HFFc6 (cell line): ENCODE measurements around the gene SUGT1. TPM values are rescaled to one million over a fixed set of nuclear protein-coding genes. Genes with fewer than 3 reads are reported as not detected.
A peak's percentile ranks its signal among the peaks of the same experiment; 100 is the strongest.
"Not testable (repeated sequence)": the region's sequence is repeated elsewhere in the genome, so short reads cannot be mapped to it uniquely, and the experiment has no call there.

Experiments used
- DNase-seq: peaks from one replicate; pipeline ENCODE4 v3.0.0-alpha.2; 2018
- H3K27ac Mint-ChIP-seq: 2 replicates; pipeline ENCODE4 v1.8.0; 2020; ENCODE audit warnings: mild to moderate bottlenecking, mixed read lengths
- H3K27me3 Mint-ChIP-seq: 2 replicates; pipeline ENCODE4 v1.8.0; 2021; ENCODE audit warnings: mild to moderate bottlenecking, moderate library complexity, mixed read lengths; ENCODE audit not compliant: insufficient read depth
- H3K36me3 Mint-ChIP-seq: 2 replicates; pipeline ENCODE4 v1.8.0; 2021; ENCODE audit warnings: low read depth, mixed read lengths
- H3K4me1 Mint-ChIP-seq: 2 replicates; pipeline ENCODE4 v1.8.0; 2020; ENCODE audit warnings: low read depth, mixed read lengths
- H3K4me3 Mint-ChIP-seq: 2 replicates; pipeline ENCODE4 v1.8.0; 2020; ENCODE audit warnings: mild to moderate bottlenecking, moderate library complexity, mixed read lengths
- H3K9me3 Mint-ChIP-seq: 2 replicates; pipeline ENCODE4 v1.8.0; 2020; ENCODE audit warnings: mild to moderate bottlenecking, mixed read lengths
- total RNA-seq, 6 experiments: library from RNA; stranded (reverse); fragmentation: NEBNext Ultra II Directional; extraction: Animal tissue kit (Norgen Biotek cat#: 25700); gene quantifications; 2 replicates in 1 of 6; 3 replicates in 5 of 6; pipeline ENCODE4 v1.2.3, GENCODE V29; 2021
- TF ChIP-seq, protein P1 (sequence below): fragments of 200-600 bp; sonication (generic); IDR thresholded peaks from 2 replicates; pipeline ENCODE4 v1.5.0; 2021; ENCODE audit warnings: antibody characterized with exemption, mild to moderate bottlenecking

The SUGT1 gene
- total RNA-seq, 6 experiments from 2014 or later, result 66.0 to 83.5 (median 67.8) TPM

DNA sequence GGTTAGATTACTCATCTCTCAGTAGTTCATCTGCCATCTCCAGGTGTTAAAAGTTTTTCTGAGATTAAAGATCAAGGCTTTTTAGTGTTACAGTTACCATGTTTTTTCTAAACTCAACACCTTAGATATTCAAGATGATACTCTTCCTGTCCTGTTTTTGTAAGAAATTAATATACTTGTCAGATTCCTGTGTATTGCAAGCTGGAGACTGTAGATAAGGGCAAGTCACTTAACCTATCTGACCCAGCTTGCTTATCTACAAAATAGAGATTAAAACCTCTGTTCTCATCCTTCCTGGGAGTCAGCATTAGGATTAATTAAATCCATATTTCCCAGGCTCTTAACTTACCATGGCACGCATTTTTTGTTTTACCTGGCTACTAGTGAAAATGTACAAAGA, 25.2 kb downstream of the SUGT1 start:
- Mint-ChIP-seq H3K36me3 (peaks cover 13% of the 10 kb centered on the region; the same call in 1 of the 2 replicates), H3K27me3 (no peaks in the 10 kb centered on the region), H3K27ac (no peak overlapping the region), H3K9me3 (no peaks in the 10 kb centered on the region), H3K4me1 (peaks cover 19% of the 10 kb centered on the region), H3K4me3 (no peak overlapping the region)
- TF ChIP-seq, protein P1, sequence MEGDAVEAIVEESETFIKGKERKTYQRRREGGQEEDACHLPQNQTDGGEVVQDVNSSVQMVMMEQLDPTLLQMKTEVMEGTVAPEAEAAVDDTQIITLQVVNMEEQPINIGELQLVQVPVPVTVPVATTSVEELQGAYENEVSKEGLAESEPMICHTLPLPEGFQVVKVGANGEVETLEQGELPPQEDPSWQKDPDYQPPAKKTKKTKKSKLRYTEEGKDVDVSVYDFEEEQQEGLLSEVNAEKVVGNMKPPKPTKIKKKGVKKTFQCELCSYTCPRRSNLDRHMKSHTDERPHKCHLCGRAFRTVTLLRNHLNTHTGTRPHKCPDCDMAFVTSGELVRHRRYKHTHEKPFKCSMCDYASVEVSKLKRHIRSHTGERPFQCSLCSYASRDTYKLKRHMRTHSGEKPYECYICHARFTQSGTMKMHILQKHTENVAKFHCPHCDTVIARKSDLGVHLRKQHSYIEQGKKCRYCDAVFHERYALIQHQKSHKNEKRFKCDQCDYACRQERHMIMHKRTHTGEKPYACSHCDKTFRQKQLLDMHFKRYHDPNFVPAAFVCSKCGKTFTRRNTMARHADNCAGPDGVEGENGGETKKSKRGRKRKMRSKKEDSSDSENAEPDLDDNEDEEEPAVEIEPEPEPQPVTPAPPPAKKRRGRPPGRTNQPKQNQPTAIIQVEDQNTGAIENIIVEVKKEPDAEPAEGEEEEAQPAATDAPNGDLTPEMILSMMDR, result no peak
- DNase-seq, result no peak

- H3K27ac Mint-ChIP-seq, result not testable (repeated sequence)
- Mint-ChIP-seq H3K4me1 (peaks cover 14% of the 10 kb centered on the region), H3K36me3 (peaks cover 18% of the 10 kb centered on the region)
Measured at GRCh38 chr13:52685806-52686205, 33.2 kb downstream of the SUGT1 start.

GRCh38 chr13:52686376-52686775, 33.7 kb downstream of the SUGT1 start:
- DNase-seq, result no peak
- Mint-ChIP-seq H3K4me3 (no peak overlapping the region), H3K9me3 (no peaks in the 10 kb centered on the region), H3K27me3 (no peaks in the 10 kb centered on the region; the same call in 1 of the 2 replicates), H3K4me1 (peaks cover 14% of the 10 kb centered on the region), H3K36me3 (peaks cover 22% of the 10 kb centered on the region), H3K27ac (no peak overlapping the region)
- TF ChIP-seq, protein P1, result no peak

More at GRCh38 chr13:52685806-52686205, 33.2 kb downstream of the SUGT1 start:
- not testable (repeated sequence) for DNase-seq, H3K27me3 Mint-ChIP-seq, H3K4me3 Mint-ChIP-seq, H3K9me3 Mint-ChIP-seq

DNA sequence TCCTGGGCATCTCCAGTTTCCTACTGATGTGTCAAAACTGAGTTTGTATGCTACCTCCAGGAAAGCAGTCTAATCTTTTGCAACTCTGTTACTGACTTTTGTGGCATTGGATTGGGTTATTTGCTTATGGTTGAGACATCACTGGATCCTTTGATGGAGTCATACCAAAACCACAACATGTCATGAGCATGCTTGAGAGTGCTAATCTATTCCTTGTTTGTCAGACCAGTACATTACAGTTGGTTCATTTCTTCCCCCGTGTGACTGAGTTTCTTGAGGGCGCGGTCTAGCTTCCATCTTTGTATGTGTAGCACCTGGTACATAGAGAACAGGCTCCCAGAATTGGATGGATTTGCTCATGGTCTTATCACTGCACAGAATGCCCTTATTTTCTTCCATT, 43.2 kb downstream of the SUGT1 start:
- H3K4me3 Mint-ChIP-seq, result no peak overlapping the region
- H3K9me3 Mint-ChIP-seq, result no peaks in the 10 kb centered on the region
- H3K36me3 Mint-ChIP-seq, result peaks cover 8% of the 10 kb centered on the region; the same call in 1 of the 2 replicates
- H3K27ac Mint-ChIP-seq, result no peak overlapping the region
- H3K27me3 Mint-ChIP-seq, result peaks cover 3% of the 10 kb centered on the region; the same call in 1 of the 2 replicates
- TF ChIP-seq, protein P1, result no peak
- DNase-seq, result peak; percentile 16
- 0 out of 2 replicates have a peak, but pooled peaks cover 6% of the 10 kb centered on the region for H3K4me1 Mint-ChIP-seq

GRCh38 chr13:52696566-52696965, 43.9 kb downstream of the SUGT1 start:
- Mint-ChIP-seq H3K4me1 (0 out of 2 replicates have a peak, but pooled peaks cover 6% of the 10 kb centered on the region), H3K27ac (no peak overlapping the region), H3K36me3 (peaks cover 3% of the 10 kb centered on the region; the same call in 1 of the 2 replicates), H3K27me3 (peaks cover 3% of the 10 kb centered on the region; the same call in 1 of the 2 replicates), H3K4me3 (no peak overlapping the region), H3K9me3 (no peaks in the 10 kb centered on the region)
- TF ChIP-seq, protein P1, result no peak
- DNase-seq, result no peak

GRCh38 chr13:52701728-52702465, 49.3 kb downstream of the SUGT1 start:
- Mint-ChIP-seq H3K27me3 (no peaks in the 10 kb centered on the region), H3K4me1 (no peaks in the 10 kb centered on the region), H3K9me3 (no peaks in the 10 kb centered on the region), H3K4me3 (no peak overlapping the region), H3K36me3 (no peaks in the 10 kb centered on the region), H3K27ac (no peak overlapping the region)
- TF ChIP-seq, protein P1, result no peak
- no peak for DNase-seq
